ENCODE measurements around the gene RAB11FIP4. TPM values are rescaled to one million over a fixed set of nuclear protein-coding genes. Genes with fewer than 3 reads are reported as not detected.

Gene RAB11FIP4
- total RNA-seq, 1 donor from 2014 or later: 0.99 TPM

DNA sequence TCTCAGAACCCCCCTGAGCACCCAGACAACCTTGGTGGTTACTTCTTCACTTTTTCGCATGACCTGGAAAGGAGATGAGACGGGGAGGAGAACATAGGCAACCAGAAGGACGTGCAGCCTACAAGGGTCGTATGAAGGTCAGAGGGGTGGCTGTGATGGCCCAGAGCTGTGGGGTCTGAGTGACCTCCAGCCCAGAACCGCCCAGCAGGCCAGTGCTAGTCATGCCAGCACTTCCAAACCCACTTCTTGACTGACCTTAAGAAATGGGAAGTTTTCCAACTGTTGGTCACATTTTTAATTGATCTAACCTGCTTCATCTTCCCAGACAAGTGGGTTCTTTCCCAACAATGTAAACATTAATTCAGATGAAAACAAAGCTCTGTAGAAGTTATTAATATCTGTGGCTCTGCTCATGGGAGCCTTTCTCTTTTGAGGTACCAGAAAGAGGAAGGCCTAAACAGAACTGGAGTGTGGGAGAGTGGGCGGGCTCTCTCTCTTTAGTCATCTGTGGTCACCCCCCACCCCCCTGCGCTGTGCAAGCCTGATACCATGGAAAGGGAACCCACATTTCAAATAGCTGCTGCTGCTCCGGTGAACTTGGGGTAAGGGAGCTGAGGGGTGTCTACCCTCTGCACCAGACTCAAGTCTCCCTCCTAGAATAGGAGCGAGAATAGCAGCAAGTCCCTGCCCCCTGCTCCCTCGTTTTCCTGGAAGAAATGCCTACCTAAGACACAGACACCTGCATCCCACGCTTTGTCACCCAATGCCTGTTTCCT, 101.6 kb downstream of the RAB11FIP4 start:
- no peak overlapping the region for H3K4me3 Mint-ChIP-seq (ENCODE audit: unreplicated experiment)
- H3K9me3 Mint-ChIP-seq (ENCODE audit: unreplicated experiment): no peaks in the 10 kb centered on the region
- no peak for TF ChIP-seq CTCF (IDR thresholded peaks at IDR 0.05)
- H3K27ac Mint-ChIP-seq (ENCODE audit: unreplicated experiment): no peak overlapping the region
- peaks cover 61% of the 10 kb centered on the region for H3K27me3 Mint-ChIP-seq (ENCODE audit: unreplicated experiment)
- H3K4me1 Mint-ChIP-seq (ENCODE audit: unreplicated experiment): peaks cover 9% of the 10 kb centered on the region
- DNase-seq (ENCODE audit: extremely low spot score, unreplicated experiment): no peak
- H3K36me3 Mint-ChIP-seq (ENCODE audit: unreplicated experiment): no peaks in the 10 kb centered on the region

- Mint-ChIP-seq H3K36me3 (ENCODE audit: unreplicated experiment) (no peaks in the 10 kb centered on the region), H3K9me3 (ENCODE audit: unreplicated experiment) (no peaks in the 10 kb centered on the region), H3K27me3 (ENCODE audit: unreplicated experiment) (peaks cover 64% of the 10 kb centered on the region), H3K4me1 (ENCODE audit: unreplicated experiment) (peaks cover 8% of the 10 kb centered on the region), H3K27ac (ENCODE audit: unreplicated experiment) (no peak overlapping the region), H3K4me3 (ENCODE audit: unreplicated experiment) (no peak overlapping the region)
- DNase-seq (ENCODE audit: extremely low spot score, unreplicated experiment): no peak
- no peak for TF ChIP-seq CTCF (IDR thresholded peaks at IDR 0.05)
Measured at GRCh38 chr17:31493656-31494155, 102.2 kb downstream of the RAB11FIP4 start.

GRCh38 chr17:31494259-31495021, 103.0 kb downstream of the RAB11FIP4 start:
- H3K36me3 Mint-ChIP-seq (ENCODE audit: unreplicated experiment): no peaks in the 10 kb centered on the region
- peaks cover 7% of the 10 kb centered on the region for H3K4me1 Mint-ChIP-seq (ENCODE audit: unreplicated experiment)
- H3K27me3 Mint-ChIP-seq (ENCODE audit: unreplicated experiment): peaks cover 64% of the 10 kb centered on the region
- TF ChIP-seq CTCF (IDR thresholded peaks at IDR 0.05): no peak
- no peak overlapping the region for H3K27ac Mint-ChIP-seq (ENCODE audit: unreplicated experiment)
- no peaks in the 10 kb centered on the region for H3K9me3 Mint-ChIP-seq (ENCODE audit: unreplicated experiment)
- DNase-seq (ENCODE audit: extremely low spot score, unreplicated experiment): no peak
- H3K4me3 Mint-ChIP-seq (ENCODE audit: unreplicated experiment): no peak overlapping the region

- Mint-ChIP-seq H3K4me1 (ENCODE audit: unreplicated experiment) (peaks cover 15% of the 10 kb centered on the region), H3K36me3 (ENCODE audit: unreplicated experiment) (no peaks in the 10 kb centered on the region), H3K4me3 (ENCODE audit: unreplicated experiment) (no peak overlapping the region), H3K27me3 (ENCODE audit: unreplicated experiment) (peaks cover 56% of the 10 kb centered on the region), H3K27ac (ENCODE audit: unreplicated experiment) (no peak overlapping the region), H3K9me3 (ENCODE audit: unreplicated experiment) (no peaks in the 10 kb centered on the region)
- TF ChIP-seq CTCF (IDR thresholded peaks at IDR 0.05): no peak
- DNase-seq (ENCODE audit: extremely low spot score, unreplicated experiment): no peak
Measured at GRCh38 chr17:31495022-31495885, 103.8 kb downstream of the RAB11FIP4 start.

Data from osteocyte (in vitro differentiated cells).